Measurements from ENCODE around the gene LRRFIP2. TPM values are rescaled to one million over a fixed set of nuclear protein-coding genes. Genes with fewer than 3 reads are reported as not detected.
"Not testable (repeated sequence)": the region's sequence is repeated elsewhere in the genome, so short reads cannot be mapped to it uniquely, and the experiment has no call there.

Gene LRRFIP2
- total RNA-seq, 1 donor from 2014 or later = 87.2 TPM

- no peak for DNase-seq (ENCODE audit: low read depth)
These were observed 28.8 kb downstream of the LRRFIP2 start for GRCh38 chr3:37145611-37146010.

- no peak for DNase-seq (ENCODE audit: low read depth)
These were observed 29.6 kb downstream of the LRRFIP2 start for GRCh38 chr3:37144806-37145205.

GRCh38 chr3:37143821-37144220 is 30.6 kb downstream of the LRRFIP2 start:
- no peak for DNase-seq (ENCODE audit: low read depth)

- no peak for DNase-seq (ENCODE audit: low read depth)
These were observed 32.7 kb downstream of the LRRFIP2 start for GRCh38 chr3:37141676-37142075.

GRCh38 chr3:37140899-37141541 is 33.4 kb downstream of the LRRFIP2 start:
- DNase-seq (ENCODE audit: low read depth) = no peak

- no peak for DNase-seq (ENCODE audit: low read depth)
These were observed 34.8 kb downstream of the LRRFIP2 start for GRCh38 chr3:37139567-37140052.

GRCh38 chr3:37138816-37139215 is 35.6 kb downstream of the LRRFIP2 start:
- no peak for DNase-seq (ENCODE audit: low read depth)

GRCh38 chr3:37137516-37137915 is 36.9 kb downstream of the LRRFIP2 start:
- no peak for DNase-seq (ENCODE audit: low read depth)

GRCh38 chr3:37136067-37136466 is 38.3 kb downstream of the LRRFIP2 start:
- DNase-seq (ENCODE audit: low read depth) = no peak

GRCh38 chr3:37135561-37135960 is 38.8 kb downstream of the LRRFIP2 start:
- no peak for DNase-seq (ENCODE audit: low read depth)

GRCh38 chr3:37132334-37132733 is 42.0 kb downstream of the LRRFIP2 start:
- DNase-seq (ENCODE audit: low read depth) = no peak

GRCh38 chr3:37131860-37132144 is 42.6 kb downstream of the LRRFIP2 start:
- DNase-seq (ENCODE audit: low read depth) = no peak

GRCh38 chr3:37130984-37131859 is 43.2 kb downstream of the LRRFIP2 start:
- DNase-seq (ENCODE audit: low read depth) = no peak

- DNase-seq (ENCODE audit: low read depth) = no peak
These were observed 43.9 kb downstream of the LRRFIP2 start for GRCh38 chr3:37130448-37130847.

- no peak for DNase-seq (ENCODE audit: low read depth)
These were observed 44.5 kb downstream of the LRRFIP2 start for GRCh38 chr3:37129871-37130270.

- DNase-seq (ENCODE audit: low read depth) = no peak
These were observed 47.0 kb downstream of the LRRFIP2 start for GRCh38 chr3:37127340-37127739.

- no peak for DNase-seq (ENCODE audit: low read depth)
These were observed 47.5 kb downstream of the LRRFIP2 start for GRCh38 chr3:37126856-37127255.

- DNase-seq (ENCODE audit: low read depth) = no peak
These were observed 48.9 kb downstream of the LRRFIP2 start for GRCh38 chr3:37125195-37126073.

- no peak for DNase-seq (ENCODE audit: low read depth)
These were observed 49.9 kb downstream of the LRRFIP2 start for GRCh38 chr3:37124435-37124834.

GRCh38 chr3:37123292-37123691 is 51.1 kb downstream of the LRRFIP2 start:
- no peak for DNase-seq (ENCODE audit: low read depth)

GRCh38 chr3:37122069-37122468 is 52.3 kb downstream of the LRRFIP2 start:
- not testable (repeated sequence) for DNase-seq (ENCODE audit: low read depth)

GRCh38 chr3:37118163-37118562 is 56.2 kb downstream of the LRRFIP2 start:
- DNase-seq (ENCODE audit: low read depth) = no peak
